ENCODE results near the gene PLEKHA7. TPM values are rescaled to one million over a fixed set of nuclear protein-coding genes. Genes with fewer than 3 reads are reported as not detected.
A peak's percentile ranks its signal among the peaks of the same experiment; 100 is the strongest.
"Not testable (repeated sequence)": the region's sequence is repeated elsewhere in the genome, so short reads cannot be mapped to it uniquely, and the experiment has no call there.

The PLEKHA7 gene
- polyA plus RNA-seq, 10 donors, result 2.9 to 7.8 (median 5.6) TPM

- DNase-seq, result peak; percentile 21 to 59 (median 43)
These were observed 32.5 kb downstream of the PLEKHA7 start for GRCh38 chr11:16981651-16982194.

GRCh38 chr11:16979703-16980622, 34.3 kb downstream of the PLEKHA7 start:
- DNase-seq, result no peak

DNA sequence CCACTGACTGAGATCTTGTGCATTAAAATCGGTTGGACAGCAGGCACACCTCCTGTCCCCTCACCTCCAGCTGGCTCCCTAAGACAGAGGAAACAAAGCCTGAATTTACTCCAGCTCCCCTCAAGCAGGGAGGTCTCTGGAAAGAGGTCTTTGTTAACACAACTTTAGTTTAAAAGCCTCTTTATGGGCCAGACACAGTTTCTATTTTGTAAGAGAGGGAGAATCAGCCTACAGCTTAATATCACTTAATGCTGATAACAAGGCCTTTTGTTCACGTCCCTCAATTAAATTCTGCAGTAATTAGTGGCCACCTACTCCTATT, 36.3 kb downstream of the PLEKHA7 start:
- DNase-seq, result no peak

DNA sequence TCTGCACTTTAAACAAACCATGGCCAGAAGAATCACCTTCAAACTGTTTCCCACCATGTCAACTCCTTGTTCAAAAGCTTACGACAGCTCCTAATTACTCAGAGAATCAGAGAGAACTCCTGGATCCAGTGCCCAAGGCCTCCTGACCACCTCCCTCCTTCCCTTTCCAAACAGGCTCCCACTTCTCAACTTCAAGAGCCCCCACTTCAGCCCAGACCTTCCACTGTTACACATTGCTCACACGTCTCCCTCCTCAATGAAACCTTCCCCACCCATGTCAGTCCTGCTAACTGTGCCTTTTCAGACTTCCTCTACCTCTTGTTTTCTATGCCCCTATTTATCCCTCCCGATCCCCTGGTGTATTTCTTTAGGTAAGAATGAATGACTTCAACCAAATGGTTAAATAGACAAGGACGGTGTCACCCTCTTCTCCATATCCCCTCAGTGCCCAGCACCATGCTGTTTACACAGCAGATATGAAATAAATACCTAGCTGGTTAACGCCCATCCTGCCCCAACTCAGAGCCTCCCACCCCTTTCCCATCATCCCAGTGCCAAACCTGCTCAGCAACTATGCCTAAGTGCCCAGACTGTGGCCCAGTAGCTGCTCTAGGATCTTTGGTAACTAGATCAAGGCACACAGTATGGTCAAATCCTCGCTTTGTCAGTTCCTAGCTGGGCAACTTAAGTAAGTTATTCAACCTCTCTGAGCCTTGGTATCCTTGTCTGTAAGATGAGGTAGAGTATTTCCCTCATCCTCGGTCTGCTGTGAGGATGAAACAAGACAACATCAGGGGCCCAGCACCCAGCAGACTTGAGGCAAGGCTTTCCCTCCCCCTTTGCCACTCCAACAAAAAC, 36.8 kb downstream of the PLEKHA7 start:
- DNase-seq, result no peak

- no peak for DNase-seq
These were observed 37.8 kb downstream of the PLEKHA7 start for GRCh38 chr11:16976379-16976778.

GRCh38 chr11:16975906-16976305, 38.3 kb downstream of the PLEKHA7 start:
- no peak for DNase-seq

- DNase-seq, result no peak
These were observed 40.8 kb downstream of the PLEKHA7 start for GRCh38 chr11:16973338-16973964.

GRCh38 chr11:16969010-16969999, 44.9 kb downstream of the PLEKHA7 start:
- DNase-seq, result no peak

DNA sequence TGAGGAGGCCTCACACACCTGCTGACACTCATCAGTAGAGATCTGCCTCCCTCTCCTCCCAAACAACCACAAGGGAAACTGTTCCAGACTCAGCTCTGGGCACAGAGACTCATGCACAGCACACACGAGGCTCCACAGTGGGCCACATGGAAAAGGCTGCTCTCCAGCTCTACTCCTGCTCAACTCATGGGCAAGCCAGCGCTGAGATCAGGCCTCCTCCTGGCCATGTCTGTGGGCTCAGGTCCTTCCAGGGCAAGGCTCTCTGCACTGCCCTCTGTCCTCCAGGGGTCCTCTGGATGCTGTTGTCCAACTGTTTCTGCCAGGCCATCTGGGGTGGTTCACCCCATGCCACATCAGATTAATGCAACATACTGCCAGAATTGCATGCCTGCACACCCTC, 46.0 kb downstream of the PLEKHA7 start:
- DNase-seq, result no peak

GRCh38 chr11:16966930-16967671, 47.1 kb downstream of the PLEKHA7 start:
- no peak for DNase-seq

- no peak for DNase-seq
These were observed 49.7 kb downstream of the PLEKHA7 start for GRCh38 chr11:16964501-16964900.

DNA sequence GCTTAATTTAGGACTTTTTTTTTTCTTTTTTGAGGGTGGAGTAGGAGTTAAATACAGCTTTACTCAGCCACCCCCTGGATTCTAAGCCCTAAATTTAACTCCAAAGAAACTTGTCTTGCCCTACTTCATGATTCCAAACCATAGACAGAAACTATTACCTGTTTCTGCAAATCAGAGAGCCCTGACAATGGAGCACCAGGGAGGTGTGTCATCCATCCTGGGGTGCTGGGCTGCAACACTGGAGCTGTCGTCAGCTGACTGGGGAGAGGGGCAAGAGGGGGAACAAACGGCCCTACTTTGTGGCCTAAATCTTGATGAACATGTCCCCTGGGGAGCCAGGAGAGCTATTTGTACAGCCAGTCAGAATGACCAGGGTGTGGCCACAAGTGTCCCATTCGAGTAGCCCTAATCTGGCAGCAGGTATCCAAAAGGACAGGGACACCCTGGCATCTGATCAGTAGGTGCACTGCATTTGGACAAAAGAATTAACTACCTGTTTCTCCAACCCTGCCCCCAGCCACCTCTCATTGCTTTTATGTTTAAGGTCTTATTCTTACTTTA, 50.8 kb downstream of the PLEKHA7 start:
- DNase-seq, result no peak

DNA sequence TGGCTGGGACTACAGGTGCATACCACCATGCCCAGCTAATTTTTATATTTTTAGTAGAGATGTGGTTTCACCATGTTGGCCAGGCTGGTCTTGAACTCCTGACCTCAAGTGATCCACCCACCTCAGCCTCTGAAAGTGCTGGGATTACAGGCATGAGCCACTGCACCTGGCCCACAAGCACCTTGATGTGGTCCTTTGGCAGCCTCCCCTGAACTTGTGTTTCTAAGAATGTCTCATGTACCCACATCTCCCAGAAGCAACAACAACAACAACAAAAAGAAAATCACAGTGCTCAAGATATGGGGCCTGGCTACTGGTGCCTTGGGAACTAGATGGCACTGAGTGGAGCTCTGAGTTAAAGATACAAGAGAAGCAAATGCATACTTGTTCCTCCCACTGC, 51.6 kb downstream of the PLEKHA7 start:
- not testable (repeated sequence) for DNase-seq

GRCh38 chr11:16962146-16962545, 52.1 kb downstream of the PLEKHA7 start:
- no peak for DNase-seq

DNA sequence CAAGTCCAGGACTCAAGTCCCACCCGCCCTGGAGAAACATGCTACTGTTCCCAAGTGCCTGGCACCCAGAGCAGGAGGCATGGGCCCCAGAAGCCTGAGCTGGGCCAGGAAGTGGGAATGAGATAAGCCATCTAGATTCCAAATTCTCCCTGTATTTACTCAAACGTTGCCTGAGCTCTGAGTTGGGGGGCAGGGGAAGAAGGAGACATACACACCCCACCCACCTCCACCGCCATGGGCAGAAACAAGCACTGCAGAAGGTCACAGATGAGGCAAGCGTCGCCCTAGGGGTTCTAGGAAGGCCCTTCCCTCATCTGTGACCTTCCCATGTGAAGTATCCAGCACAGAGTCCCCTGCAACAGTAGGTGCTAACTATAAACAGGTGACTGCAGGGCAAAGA, 54.0 kb downstream of the PLEKHA7 start:
- DNase-seq, result no peak

GRCh38 chr11:16959602-16960001, 54.6 kb downstream of the PLEKHA7 start:
- no peak for DNase-seq

GRCh38 chr11:16958833-16959232, 55.4 kb downstream of the PLEKHA7 start:
- DNase-seq, result no peak

GRCh38 chr11:16956538-16957153, 57.6 kb downstream of the PLEKHA7 start:
- DNase-seq, result no peak

DNA sequence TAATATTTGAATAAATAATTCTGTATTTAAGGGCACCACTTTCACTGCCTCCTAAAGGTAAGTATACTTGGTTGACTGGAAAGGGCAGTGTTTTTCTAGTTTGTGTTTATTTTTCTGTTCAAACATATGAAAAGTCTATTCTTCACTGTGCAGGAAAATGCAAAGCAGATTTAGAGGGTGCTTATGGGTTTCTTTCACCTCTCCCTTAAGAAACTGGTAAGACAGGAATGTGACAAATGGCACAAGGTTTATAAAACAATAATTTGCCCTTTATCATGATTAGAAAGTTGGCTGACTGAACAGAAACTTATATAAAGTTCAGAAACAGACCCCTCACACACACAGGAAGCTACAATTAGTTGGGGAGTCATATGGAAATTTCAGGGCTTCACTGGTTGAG, 60.6 kb downstream of the PLEKHA7 start:
- DNase-seq, result no peak

All from muscle of back (tissue), 11 donors.